IMR-90 (cell line): ENCODE data around the gene OR5C1.

ENCODE experiments used
- CHD1 ChIP-seq: IDR thresholded peaks from 2 replicates; pipeline ENCODE4 v1.6.1; 2012; ENCODE audit warnings: low read depth, low read length, improper control_type of control experiment
- ELK1 ChIP-seq: fragments of 150-350 bp; IDR thresholded peaks from 2 replicates; pipeline ENCODE4 v1.6.1; 2016; ENCODE audit warnings: low read depth, mild to moderate bottlenecking, low read length, moderate library complexity, borderline replicate concordance
- MAFK ChIP-seq: IDR thresholded peaks from 2 replicates; pipeline ENCODE4 v1.6.1; 2012; ENCODE audit warnings: low read depth, low read length, improper control_type of control experiment
- POLR2A ChIP-seq: IDR thresholded peaks from 2 replicates; pipeline ENCODE4 v1.6.1; 2012; ENCODE audit warnings: mild to moderate bottlenecking, low read depth, low read length
- RAD21 ChIP-seq: IDR thresholded peaks from 2 replicates; pipeline ENCODE4 v1.6.1; 2012; ENCODE audit warnings: low read length, improper control_type of control experiment
- RCOR1 ChIP-seq: IDR thresholded peaks from 2 replicates; pipeline ENCODE4 v1.6.1; 2012; ENCODE audit warnings: mild to moderate bottlenecking, low read length, improper control_type of control experiment; ENCODE audit not compliant: insufficient replicate concordance
- RFX5 ChIP-seq: IDR thresholded peaks from 2 replicates; pipeline ENCODE4 v1.8.0; 2012; ENCODE audit warnings: low read depth, mild to moderate bottlenecking, low read length, moderate library complexity
- SMC3 ChIP-seq: fragments of 150-350 bp; IDR thresholded peaks from 2 replicates; pipeline ENCODE4 v1.6.1; 2016; ENCODE audit warnings: low read depth, mild to moderate bottlenecking, antibody characterized with exemption, low read length, moderate library complexity
- USF2 ChIP-seq: fragments of 150-350 bp; IDR thresholded peaks from 2 replicates; pipeline ENCODE4 v1.6.1; 2017; ENCODE audit warnings: mild to moderate bottlenecking, antibody characterized with exemption, low read length, low read depth
- TF ChIP-seq, protein P1 (sequence below): conservative IDR thresholded peaks from 2 replicates; pipeline ENCODE4 v1.5.1; 2012; ENCODE audit warnings: mild to moderate bottlenecking, low read depth, low read length, improper control_type of control experiment

- TF ChIP-seq, protein P1, sequence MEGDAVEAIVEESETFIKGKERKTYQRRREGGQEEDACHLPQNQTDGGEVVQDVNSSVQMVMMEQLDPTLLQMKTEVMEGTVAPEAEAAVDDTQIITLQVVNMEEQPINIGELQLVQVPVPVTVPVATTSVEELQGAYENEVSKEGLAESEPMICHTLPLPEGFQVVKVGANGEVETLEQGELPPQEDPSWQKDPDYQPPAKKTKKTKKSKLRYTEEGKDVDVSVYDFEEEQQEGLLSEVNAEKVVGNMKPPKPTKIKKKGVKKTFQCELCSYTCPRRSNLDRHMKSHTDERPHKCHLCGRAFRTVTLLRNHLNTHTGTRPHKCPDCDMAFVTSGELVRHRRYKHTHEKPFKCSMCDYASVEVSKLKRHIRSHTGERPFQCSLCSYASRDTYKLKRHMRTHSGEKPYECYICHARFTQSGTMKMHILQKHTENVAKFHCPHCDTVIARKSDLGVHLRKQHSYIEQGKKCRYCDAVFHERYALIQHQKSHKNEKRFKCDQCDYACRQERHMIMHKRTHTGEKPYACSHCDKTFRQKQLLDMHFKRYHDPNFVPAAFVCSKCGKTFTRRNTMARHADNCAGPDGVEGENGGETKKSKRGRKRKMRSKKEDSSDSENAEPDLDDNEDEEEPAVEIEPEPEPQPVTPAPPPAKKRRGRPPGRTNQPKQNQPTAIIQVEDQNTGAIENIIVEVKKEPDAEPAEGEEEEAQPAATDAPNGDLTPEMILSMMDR, result no peak
- TF ChIP-seq RFX5 (no peak), POLR2A (no peak), ELK1 (no peak), SMC3 (no peak), USF2 (no peak), MAFK (no peak), CHD1 (no peak), RAD21 (no peak), RCOR1 (no peak)
These were observed 48.6 kb downstream of the OR5C1 start for GRCh38 chr9:122837266-122837850.
